Measurements from ENCODE around the gene THAP7.

Gene THAP7

DNA sequence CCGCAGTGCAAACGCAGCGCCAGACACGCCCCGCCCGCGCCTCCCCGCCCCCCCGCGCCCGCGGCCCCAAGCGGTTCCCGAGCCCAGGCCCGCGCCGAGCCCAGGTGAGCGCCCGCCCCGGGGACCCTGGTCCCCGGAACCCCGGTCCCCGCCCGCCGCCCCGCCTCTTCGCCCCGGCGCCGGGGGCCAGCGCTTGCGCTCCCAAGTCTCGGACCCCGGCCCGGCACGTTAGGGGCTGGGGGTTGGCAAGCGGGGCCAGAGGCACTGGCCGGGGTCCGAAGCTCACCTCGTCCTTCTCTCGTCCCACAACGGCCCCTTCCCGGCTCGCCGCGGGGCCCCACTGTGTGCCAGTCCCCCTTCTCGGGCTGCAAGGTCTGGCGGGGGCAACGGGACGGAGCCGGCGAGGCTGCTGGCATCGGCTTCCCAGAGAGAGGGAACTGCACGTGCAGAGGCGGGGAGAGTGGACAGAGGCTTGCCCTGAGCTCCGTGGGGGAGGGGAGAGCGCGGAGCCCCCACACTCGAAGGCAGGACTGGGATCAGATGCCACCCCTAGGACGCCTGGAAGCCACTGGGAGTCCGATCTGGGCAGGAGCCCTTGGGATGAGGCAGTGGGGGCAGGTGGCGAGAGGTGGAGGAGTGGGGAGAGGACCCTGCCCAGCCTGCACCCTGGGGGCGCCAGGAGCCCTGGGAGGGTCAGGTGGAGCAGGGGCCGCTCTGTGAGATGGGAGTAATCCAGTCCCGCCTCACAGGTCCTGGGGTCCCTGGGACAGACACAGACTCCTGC, 36.6 kb downstream of the THAP7 start:
- peak overlapping the region; percentile 13 for H3K4me3 ChIP-seq (ENCODE audit: low read depth, low read length)

GRCh38 chr22:20964799-20965103, 37.2 kb downstream of the THAP7 start:
- peak overlapping the region; percentile 4 for H3K4me3 ChIP-seq (ENCODE audit: low read depth, low read length)

GRCh38 chr22:20964090-20964798, 37.7 kb downstream of the THAP7 start:
- H3K4me3 ChIP-seq (ENCODE audit: low read depth, low read length), result peak overlapping the region; percentile 4

DNA sequence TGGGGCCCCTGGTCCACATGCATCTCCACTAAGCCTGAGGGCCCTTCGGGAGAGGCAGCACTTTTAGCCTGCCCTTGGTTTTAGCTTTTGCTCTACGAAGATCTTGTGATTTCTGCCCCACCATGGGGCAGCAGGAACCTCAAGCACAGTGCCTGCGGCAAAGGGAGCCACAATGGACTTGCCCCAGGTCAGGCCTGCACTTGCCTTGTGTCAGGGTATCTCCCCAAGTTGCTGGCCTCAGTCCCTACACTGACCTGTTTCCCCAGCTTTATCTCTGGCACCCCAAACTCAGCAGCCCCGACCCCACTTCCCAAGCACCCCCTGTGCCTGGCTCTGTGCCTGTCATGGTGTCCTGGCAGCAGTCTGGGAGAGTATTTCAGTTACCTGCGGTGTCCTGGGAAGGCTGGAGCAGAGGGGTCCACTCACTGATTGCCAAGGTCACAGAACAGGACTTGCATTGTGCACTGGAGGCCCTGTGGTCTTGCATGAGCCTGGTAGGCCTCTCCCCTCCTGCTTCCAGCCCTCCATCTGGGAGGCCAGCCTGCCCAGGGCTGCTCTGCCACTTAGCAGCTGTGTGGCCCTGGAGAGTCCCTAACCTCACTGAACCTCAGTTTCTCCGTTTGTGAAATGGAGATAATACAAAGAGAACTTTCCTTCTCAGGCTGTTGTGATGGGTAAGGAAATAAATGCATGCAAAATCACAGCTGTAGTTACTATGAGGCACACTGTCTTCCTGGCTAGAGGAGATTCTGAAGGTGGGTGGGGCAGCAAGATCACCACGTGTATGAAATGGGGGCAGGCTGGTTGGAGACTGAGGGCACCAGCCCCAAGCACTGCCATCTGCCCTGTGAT, 38.5 kb downstream of the THAP7 start:
- H3K4me3 ChIP-seq (ENCODE audit: low read depth, low read length), result no peak overlapping the region

DNA sequence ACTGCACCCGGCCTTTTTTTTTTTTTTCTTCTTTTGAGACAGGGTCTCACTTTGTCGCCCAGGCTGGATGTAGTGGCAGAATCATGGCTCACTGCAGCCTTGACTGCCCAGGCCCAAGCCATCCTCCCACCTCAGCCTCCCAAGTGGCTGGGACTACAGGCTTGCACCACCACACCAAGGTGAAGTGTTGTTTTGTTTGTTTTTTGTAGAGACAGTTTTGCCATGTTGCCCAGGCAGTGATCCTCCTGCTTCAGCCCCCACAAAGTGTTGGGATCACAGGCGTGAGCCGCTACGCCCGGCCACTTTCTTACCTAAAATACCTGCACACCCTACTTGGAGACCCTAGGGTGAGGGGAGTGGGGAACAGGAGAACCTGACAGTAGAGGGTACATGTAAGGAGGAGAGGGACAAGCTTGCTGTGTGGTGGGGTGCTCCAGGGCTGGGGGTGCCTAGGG, 39.4 kb downstream of the THAP7 start:
- H3K4me3 ChIP-seq (ENCODE audit: low read depth, low read length), result no peak overlapping the region

- H3K4me3 ChIP-seq (ENCODE audit: low read depth, low read length), result no peak overlapping the region
These were observed 41.3 kb downstream of the THAP7 start for GRCh38 chr22:20960609-20961008.

DNA sequence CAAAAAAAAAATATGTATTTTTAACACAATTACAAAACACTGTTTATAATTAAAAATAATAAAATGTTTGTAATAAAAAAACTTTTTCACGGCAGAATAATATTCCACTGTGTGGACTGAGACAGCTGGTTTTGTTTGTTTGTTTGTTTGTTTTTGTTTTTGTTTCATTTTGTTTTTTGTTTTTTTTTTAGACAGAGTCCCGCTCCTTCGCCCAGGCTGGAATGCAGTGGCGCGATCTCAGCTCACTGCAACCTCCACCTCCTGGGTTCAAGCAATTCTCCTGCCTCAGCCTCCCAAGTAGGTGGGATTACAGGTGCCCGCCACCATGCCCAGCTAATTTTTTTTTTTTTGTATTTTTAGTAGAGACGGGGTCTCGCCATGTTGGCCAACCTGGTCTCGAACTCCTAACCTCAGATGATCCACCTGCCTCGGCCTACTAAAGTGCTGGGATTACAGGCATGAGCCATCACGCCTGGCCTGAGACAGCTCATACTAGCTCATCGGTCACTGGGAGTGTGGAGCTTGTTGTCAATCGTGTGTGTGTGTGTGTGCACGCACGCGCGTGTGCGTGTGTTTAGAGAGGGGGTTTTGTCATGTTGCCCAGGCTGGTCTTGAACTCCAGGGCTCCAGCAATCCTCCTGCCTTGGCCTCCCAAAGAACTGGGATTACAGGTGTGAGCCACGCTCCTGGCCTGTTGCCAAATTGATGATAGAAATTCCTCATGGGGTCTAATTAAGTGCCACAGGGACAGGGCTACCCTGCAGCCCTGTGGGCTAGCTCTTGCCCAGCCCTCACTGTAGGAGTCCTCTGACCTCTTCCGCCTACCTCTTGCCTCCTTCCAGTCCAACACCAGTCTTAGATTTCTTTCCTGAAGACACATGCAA, 42.1 kb downstream of the THAP7 start:
- H3K4me3 ChIP-seq (ENCODE audit: low read depth, low read length), result no peak overlapping the region

- peak overlapping the region; percentile 65 for H3K4me3 ChIP-seq (ENCODE audit: low read depth, low read length)
These were observed 44.1 kb downstream of the THAP7 start for GRCh38 chr22:20957683-20958431.

DNA sequence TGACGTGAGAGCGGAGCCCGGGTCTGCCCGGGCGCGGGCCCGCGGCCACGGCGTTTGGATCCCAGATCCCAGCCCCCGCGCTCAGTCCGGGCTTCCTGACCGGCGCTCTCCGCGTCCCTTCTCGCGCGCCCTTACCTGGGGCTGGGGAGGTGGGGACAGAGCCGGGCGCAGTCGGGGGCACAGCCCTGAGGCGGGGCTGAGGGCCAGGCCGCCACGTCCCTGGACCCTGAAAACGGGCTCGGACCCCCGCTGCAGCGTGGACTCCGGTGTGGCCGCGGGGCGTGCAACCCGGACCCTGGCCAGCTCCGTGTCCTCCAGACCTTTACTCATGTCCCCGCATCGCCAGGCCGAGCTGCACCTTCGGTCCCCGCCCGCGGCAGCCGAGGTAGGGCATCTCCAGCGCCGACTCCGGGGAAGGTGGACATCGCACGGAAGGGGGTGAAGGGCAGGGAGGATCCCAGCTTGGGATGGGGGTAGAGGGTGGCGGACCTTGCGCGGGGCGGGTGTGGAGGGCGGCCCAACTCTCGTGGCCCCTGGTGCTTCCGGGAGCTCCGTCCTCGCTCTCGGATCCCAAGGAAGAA, 44.7 kb downstream of the THAP7 start:
- H3K4me3 ChIP-seq (ENCODE audit: low read depth, low read length), result peak overlapping the region; percentile 65

DNA sequence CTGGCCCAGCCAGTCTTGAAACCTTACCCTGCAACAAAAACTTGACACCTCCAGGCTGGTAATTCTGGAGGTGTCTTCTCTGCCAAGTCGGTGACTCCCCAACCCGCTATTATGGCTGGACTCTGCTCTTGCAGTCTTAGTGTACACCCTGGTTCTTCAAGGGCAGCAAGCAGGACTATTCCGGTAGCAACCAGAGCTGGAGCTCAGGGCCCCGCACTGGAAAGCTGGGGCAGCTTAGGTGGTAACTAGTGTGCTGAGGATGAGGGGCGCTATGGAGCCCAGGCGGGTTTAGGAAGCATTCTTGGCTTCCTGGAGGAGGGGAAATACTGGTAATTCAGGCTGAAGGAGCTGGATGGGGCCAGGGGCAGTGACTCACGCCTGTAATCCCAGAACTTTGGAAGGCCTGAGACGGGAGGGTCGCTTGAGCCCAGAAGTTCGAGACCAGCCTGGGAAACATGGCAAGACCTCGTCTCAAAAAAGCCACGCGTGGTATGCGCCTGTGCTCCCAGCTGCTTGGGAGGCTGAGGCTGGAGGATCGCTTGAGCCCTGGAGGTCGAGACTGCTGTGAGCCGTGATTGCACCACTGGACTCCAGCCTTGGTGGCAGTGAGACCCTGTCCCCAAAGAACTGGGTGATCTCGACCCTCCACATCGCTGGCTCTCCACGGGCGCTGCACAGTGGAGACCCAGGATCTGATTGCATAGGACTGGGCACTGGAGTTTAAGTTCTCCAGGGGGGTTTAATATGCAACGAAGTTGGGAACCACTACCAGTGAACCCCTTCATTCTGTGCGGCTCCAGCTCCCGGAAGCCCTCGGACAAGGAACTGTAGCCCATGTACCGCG, 45.4 kb downstream of the THAP7 start:
- H3K4me3 ChIP-seq (ENCODE audit: low read depth, low read length), result peak overlapping the region; percentile 65

- no peak overlapping the region for H3K4me3 ChIP-seq (ENCODE audit: low read depth, low read length)
These were observed 46.4 kb downstream of the THAP7 start for GRCh38 chr22:20955548-20955947.

DNA sequence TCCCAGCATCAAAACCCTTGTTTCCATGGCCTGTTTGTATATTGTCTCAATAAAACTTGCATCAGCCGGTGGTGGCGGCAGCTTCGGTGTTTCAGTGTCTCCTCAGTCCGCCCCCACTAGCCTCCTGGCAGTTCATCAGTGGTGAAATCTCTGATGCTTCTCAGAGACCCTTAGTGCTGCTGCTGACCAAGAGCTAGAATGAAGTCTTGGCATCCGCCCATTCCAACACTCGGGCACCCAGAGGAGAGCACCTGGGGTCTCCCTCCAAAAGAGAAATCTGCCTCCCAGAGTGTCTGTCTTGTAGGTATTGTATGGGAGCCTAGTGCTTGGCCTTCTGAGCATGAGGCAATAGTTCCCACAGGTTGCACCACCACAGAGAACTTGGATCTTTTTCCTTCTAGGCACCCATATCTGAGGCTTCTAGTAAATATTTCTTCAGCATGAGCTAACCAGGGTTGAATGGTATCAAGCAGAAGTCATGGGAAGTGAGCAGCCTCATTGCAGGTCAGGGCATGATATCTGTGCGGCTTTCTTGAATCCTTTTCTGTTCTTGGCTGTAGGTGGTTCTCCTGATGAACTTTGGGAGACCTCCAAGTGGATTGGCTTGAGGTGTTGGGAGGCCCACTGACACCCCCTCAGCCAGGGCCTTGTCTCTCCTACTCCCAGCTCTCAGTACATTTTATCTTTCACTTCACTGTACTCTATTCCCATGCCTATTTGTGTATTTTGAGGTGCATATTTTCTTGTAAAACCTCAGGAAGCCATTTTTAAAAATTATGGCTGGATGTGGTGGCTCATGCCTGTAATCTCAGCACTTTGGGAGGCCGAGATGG, 48.0 kb downstream of the THAP7 start:
- H3K4me3 ChIP-seq (ENCODE audit: low read depth, low read length), result no peak overlapping the region

- H3K4me3 ChIP-seq (ENCODE audit: low read depth, low read length), result no peak overlapping the region
These were observed 48.6 kb downstream of the THAP7 start for GRCh38 chr22:20953342-20953608.

DNA sequence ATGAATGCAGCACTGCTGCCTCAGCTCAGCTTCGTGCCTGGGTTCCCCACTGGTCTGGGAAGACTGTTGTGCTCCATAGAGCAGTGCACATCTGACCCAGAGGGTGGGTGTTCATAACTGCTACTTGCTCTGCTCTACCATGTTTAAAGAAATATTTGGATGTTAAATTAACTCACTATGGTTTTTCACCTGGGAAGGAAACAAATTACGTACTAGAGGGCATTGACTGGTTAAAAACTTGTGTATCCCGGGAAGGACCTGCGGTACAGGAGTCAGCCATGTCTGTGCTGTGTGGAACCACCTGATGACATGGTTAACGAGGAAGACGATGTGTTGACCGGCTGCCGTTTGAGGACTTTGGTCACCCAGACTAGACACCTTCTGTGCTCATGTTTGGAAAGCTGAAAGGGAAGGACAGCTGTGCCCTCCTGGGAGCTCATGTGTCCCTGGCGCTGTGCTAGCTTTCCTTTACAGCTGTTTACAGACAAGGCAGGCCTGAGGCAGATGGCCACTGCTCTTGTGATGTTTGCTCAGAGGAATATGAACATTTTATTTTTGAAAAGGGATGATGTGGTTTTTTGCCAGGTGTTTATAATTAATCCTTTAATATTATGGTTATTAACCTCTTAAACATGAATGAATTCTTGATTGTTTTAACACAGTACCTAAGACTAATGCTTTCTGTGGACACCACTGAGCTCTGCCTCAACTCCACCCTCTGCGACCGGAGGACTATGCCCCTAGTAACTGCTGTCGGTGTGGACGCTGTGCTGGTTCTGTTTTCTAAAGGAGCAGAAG, 49.2 kb downstream of the THAP7 start:
- H3K4me3 ChIP-seq (ENCODE audit: low read depth, low read length), result no peak overlapping the region

GRCh38 chr22:20951932-20952380, 50.0 kb downstream of the THAP7 start:
- no peak overlapping the region for H3K4me3 ChIP-seq (ENCODE audit: low read depth, low read length)

- no peak overlapping the region for H3K4me3 ChIP-seq (ENCODE audit: low read depth, low read length)
These were observed 50.6 kb downstream of the THAP7 start for GRCh38 chr22:20951151-20951931.

Data from iPS-11a (cell line).